HG03064 (cell line): ENCODE data around the gene ANKRD26.

Experiments
- ATAC-seq: cut with Tn5 transposase; IDR thresholded peaks from one replicate; pipeline ENCODE4 v1.9.1; 2021; ENCODE audit warnings: low read depth; ENCODE audit not compliant: unreplicated experiment

Gene ANKRD26

GRCh38 chr10:27022048-27022447 lies 78.2 kb downstream of the ANKRD26 start:
- ATAC-seq = no peak

GRCh38 chr10:27020243-27020642 lies 80.1 kb downstream of the ANKRD26 start:
- no peak for ATAC-seq

DNA sequence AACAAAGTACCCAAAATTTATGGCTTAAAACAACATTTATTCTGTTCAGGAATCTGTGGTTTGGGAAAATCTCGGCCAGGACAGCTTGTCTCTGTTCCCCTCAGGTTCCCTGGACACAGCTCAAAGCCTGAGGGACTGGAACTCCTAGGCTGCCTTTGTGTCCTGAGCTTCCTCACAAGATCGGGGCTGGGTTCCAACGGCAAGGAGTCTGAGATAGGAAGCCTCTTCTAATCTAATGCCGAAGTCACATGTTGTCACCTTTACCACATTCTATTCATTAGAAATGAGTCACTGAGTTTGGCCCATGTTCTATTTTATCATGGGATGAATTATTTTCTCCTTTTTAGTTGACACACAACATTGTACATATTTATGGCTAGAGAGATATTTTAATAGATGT lies 80.5 kb downstream of the ANKRD26 start:
- no peak for ATAC-seq

- no peak for ATAC-seq
Observed at GRCh38 chr10:26997610-26998009, 102.7 kb downstream of the ANKRD26 start.

DNA sequence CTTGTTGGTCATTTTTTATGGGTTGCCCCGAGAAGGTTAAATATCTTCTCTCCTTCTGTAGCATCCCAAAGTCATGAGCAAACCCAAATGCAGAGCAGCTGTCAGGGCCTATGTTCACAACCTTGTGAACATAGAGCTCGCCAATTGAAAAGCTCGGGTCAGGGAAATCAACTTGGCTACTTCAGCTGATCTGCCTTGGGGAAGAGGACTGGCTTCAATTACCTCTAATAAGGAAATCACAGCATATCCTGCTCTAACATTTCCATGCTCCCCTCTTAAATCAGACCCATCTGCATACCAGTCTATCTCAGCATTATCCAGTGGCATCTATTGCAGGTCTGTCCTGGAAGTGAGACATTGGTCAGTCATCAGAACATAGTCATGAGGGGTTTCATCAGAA lies 105.6 kb downstream of the ANKRD26 start:
- ATAC-seq = no peak

GRCh38 chr10:26987851-26988250 lies 112.4 kb downstream of the ANKRD26 start:
- no peak for ATAC-seq

GRCh38 chr10:26983156-26983555 lies 117.1 kb downstream of the ANKRD26 start:
- no peak for ATAC-seq

DNA sequence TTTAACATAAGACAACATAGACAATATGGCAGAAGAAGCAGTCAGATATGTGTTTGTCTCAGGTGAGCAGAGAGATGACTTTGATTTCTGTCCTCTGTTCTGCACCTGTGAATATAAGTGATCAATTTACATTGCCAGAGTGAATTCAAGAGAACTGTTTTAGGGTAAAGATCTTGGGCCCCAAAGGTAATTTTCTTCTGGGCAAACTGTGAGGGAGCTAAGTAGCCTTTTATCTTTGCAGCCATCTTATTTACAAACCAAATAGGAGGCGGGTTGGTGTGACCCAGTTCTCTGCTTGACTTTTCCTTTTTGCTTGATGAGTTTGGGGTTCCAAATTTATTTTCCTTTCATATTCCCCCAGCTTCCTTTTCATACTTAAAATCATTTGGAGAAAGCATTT lies 118.2 kb downstream of the ANKRD26 start:
- ATAC-seq = no peak

DNA sequence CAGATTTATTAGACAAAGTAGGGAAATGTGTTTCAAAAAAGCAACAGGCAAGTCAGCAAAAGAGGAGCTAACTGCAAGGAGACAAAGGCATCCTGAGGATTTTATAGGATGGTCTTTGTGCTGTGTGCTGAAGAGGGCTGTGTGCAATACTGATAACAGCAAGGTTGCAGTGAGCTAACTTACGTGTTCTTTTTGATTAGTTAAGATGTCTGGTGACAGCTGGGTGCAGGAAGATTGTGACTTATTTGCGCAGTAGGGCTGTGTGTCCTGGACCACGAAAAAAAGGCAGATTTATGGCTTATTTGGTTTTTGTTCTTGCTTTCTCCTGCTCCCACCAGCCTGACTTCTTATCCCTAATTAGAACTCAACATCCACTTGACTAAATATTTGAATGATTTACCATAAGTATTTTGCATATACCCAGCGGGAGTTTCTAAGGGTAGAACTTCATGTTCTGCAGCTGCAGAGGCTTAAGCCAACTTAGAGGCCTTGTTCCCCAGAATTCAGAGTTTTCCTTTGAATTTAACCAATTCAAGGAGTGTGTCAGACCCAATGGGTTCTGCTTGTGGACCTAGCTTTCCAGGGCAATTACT lies 119.0 kb downstream of the ANKRD26 start:
- ATAC-seq = no peak

DNA sequence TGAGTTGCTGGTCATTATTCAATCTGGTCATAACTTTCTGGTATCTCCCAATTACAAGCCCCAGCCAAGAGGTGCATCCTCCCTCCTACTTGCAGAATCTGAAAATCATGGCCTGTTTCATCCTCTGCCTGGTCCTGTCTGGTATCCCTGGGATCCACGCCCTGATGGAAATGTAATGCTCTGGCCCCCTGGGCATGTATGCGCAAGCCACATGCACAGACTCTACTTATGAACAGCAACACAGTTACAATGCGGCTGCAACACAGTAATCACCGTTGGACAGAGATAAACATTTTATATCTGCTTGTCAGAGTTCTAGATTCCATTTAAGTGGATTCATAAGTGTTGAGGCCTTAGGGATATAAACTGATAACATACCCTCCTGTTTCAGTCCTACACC lies 121.8 kb downstream of the ANKRD26 start:
- ATAC-seq = no peak

GRCh38 chr10:26977635-26978034 lies 122.7 kb downstream of the ANKRD26 start:
- no peak for ATAC-seq

DNA sequence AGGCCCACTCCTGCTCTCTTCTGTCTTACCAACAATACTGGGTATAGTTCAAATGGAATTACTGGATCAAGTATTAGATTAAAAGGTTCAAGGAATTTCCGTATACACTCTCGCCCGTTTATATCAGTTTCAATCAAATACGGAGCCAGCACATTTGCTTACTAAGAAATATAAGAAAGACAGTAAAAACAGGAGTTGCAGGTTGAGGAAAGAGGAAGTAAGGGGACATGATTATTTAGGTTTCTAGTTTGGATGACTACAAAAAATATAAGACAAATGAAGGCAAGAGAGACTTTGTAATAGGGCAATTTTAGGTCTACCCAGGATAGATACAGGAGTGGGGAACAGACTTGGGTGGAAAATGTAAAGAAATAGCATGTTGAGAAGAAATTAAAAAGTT lies 129.6 kb downstream of the ANKRD26 start:
- no peak for ATAC-seq

- ATAC-seq = peak; percentile 87
Observed at GRCh38 chr10:26969145-26969926, 131.0 kb downstream of the ANKRD26 start.

DNA sequence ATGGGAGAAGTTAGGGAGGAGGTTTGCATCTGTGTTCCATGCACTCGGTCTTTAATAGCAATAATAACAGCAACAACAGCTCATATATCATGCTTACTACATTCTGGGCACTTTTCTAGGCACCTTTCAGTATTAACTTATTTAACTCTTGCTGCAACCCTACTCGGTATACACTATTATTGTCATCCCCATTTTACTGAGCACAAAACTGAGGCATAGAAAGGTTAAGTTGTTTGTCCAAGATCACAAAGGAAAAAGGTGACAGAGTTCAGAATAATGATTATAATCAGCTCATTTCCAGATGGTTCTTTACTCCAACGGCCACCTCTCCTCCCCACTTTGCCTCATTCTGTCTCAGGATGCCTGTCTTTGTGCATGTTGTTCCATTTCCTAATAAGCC lies 137.5 kb downstream of the ANKRD26 start:
- no peak for ATAC-seq

DNA sequence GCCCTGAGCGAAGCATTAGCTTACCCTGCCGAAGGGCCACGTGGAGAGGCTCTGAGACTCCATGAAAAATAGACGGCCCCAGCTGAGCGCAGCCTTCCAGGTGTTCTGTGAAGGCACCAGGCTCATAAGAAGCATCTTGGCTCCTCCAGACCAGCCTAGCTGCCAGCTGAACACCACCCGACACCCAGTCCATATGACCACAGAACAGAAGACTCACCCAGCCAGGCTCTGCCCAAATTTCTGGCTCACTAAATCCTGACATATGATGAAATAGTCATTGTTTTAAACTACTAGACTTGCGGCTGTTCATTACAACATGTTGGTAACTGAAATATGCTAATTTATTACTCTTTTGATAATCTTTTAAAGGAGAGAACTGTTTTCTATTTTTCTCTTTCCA lies 140.0 kb downstream of the ANKRD26 start:
- no peak for ATAC-seq

- ATAC-seq = no peak
Observed at GRCh38 chr10:26959841-26960240, 140.5 kb downstream of the ANKRD26 start.
